Central memory CD4-positive, alpha-beta T cell (primary cell): ENCODE data around the gene ZNF662.
A peak's percentile ranks its signal among the peaks of the same experiment; 100 is the strongest.

Experiments used
- DNase-seq: peaks from one replicate; pipeline ENCODE4 v3.0.0; 2022

Gene ZNF662

GRCh38 chr3:42891042-42891441 is 14.9 kb upstream of the ZNF662 start:
- no peak for DNase-seq

- DNase-seq: no peak
Measured at GRCh38 chr3:42892169-42892568, 13.8 kb upstream of the ZNF662 start.

- DNase-seq: no peak
Measured at GRCh38 chr3:42892807-42893206, 13.1 kb upstream of the ZNF662 start.

GRCh38 chr3:42894698-42895579 is 11.0 kb upstream of the ZNF662 start:
- DNase-seq: no peak

GRCh38 chr3:42895580-42895868 is 10.4 kb upstream of the ZNF662 start:
- no peak for DNase-seq

- no peak for DNase-seq
Measured at GRCh38 chr3:42898896-42899675, 6.9 kb upstream of the ZNF662 start.

GRCh38 chr3:42900226-42901072 is 5.5 kb upstream of the ZNF662 start:
- no peak for DNase-seq

GRCh38 chr3:42901073-42901415 is 4.9 kb upstream of the ZNF662 start:
- DNase-seq: no peak

GRCh38 chr3:42902257-42902656 is 3.7 kb upstream of the ZNF662 start:
- no peak for DNase-seq

- no peak for DNase-seq
Measured at GRCh38 chr3:42904076-42904475, 1.9 kb upstream of the ZNF662 start.

GRCh38 chr3:42905740-42906069 is 237 bp upstream of the ZNF662 start:
- no peak for DNase-seq

- no peak for DNase-seq
Measured at GRCh38 chr3:42906848-42907183, 874 bp downstream of the ZNF662 start.

GRCh38 chr3:42908675-42909074 is 2.7 kb downstream of the ZNF662 start:
- DNase-seq: no peak

- DNase-seq: no peak
Measured at GRCh38 chr3:42911551-42911950, 5.6 kb downstream of the ZNF662 start.

- DNase-seq: no peak
Measured at GRCh38 chr3:42914771-42915515, 9.0 kb downstream of the ZNF662 start.

- DNase-seq: no peak
Measured at GRCh38 chr3:42923606-42924005, 17.7 kb downstream of the ZNF662 start.

GRCh38 chr3:42926310-42926709 is 20.4 kb downstream of the ZNF662 start:
- no peak for DNase-seq

GRCh38 chr3:42934111-42934510 is 28.2 kb downstream of the ZNF662 start:
- DNase-seq: no peak

GRCh38 chr3:42934910-42935309 is 29.0 kb downstream of the ZNF662 start:
- no peak for DNase-seq

- peak; percentile 10 for DNase-seq
Measured at GRCh38 chr3:42935472-42935871, 29.5 kb downstream of the ZNF662 start.

- no peak for DNase-seq
Measured at GRCh38 chr3:42936157-42936981, 30.4 kb downstream of the ZNF662 start.

GRCh38 chr3:42937334-42937733 is 31.4 kb downstream of the ZNF662 start:
- no peak for DNase-seq
